Measurements from ENCODE around the gene AIFM3. TPM values are rescaled to one million over a fixed set of nuclear protein-coding genes. Genes with fewer than 3 reads are reported as not detected.

Gene AIFM3
- total RNA-seq, 1 experiment from 2014 or later, result 9.7 TPM

- H3K4me2 ChIP-seq (ENCODE audit: low read length), result no peak overlapping the region
- no peak for TF ChIP-seq EZH2 (IDR thresholded peaks at IDR 0.05)
- TF ChIP-seq, protein P1, sequence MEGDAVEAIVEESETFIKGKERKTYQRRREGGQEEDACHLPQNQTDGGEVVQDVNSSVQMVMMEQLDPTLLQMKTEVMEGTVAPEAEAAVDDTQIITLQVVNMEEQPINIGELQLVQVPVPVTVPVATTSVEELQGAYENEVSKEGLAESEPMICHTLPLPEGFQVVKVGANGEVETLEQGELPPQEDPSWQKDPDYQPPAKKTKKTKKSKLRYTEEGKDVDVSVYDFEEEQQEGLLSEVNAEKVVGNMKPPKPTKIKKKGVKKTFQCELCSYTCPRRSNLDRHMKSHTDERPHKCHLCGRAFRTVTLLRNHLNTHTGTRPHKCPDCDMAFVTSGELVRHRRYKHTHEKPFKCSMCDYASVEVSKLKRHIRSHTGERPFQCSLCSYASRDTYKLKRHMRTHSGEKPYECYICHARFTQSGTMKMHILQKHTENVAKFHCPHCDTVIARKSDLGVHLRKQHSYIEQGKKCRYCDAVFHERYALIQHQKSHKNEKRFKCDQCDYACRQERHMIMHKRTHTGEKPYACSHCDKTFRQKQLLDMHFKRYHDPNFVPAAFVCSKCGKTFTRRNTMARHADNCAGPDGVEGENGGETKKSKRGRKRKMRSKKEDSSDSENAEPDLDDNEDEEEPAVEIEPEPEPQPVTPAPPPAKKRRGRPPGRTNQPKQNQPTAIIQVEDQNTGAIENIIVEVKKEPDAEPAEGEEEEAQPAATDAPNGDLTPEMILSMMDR (IDR thresholded peaks at IDR 0.05 in 2 of 3, conservative IDR thresholded peaks at IDR 0.05 in 1 of 3; ENCODE audit: borderline replicate concordance in 1 of 3, insufficient read depth in 1 of 3, low read depth in 2 of 3, low read length in 2 of 3), result no peak
- TF ChIP-seq YY1 (IDR thresholded peaks at IDR 0.05; ENCODE audit: extremely low read depth, insufficient replicate concordance, low read depth, low read length), result no peak
- no peak for TF ChIP-seq POLR2AphosphoS5 (IDR thresholded peaks at IDR 0.05; ENCODE audit: low read depth, low read length)
- TF ChIP-seq RAD21 (IDR thresholded peaks at IDR 0.05; ENCODE audit: low read depth), result no peak
- no peak for TF ChIP-seq ELF1 (IDR thresholded peaks at IDR 0.05; ENCODE audit: borderline replicate concordance, low read depth)
- no peak for TF ChIP-seq ZBTB33 (IDR thresholded peaks at IDR 0.05; ENCODE audit: extremely low read depth, insufficient replicate concordance, low read length)
- no peak for TF ChIP-seq CEBPB (IDR thresholded peaks at IDR 0.05; ENCODE audit: low read depth)
- no peak for TF ChIP-seq POLR2A (IDR thresholded peaks at IDR 0.05; ENCODE audit: borderline replicate concordance, extremely low read depth, insufficient read depth, insufficient read length)
- no peak for TF ChIP-seq ATF3 (IDR thresholded peaks at IDR 0.05)
- no peak for TF ChIP-seq EZH2phosphoT487 (IDR thresholded peaks at IDR 0.05; ENCODE audit: borderline replicate concordance)
- no peak for TF ChIP-seq SIN3A (IDR thresholded peaks at IDR 0.05; ENCODE audit: low read depth)
- no peak for TF ChIP-seq FOSL1 (IDR thresholded peaks at IDR 0.05; ENCODE audit: low read depth)
- TF ChIP-seq SP1 (IDR thresholded peaks at IDR 0.05; ENCODE audit: low read depth), result no peak
- TF ChIP-seq EGR1 (IDR thresholded peaks at IDR 0.05; ENCODE audit: low read depth), result no peak
- TF ChIP-seq REST (IDR thresholded peaks at IDR 0.05; ENCODE audit: low read depth), result no peak
- no peaks in the 10 kb centered on the region for H3K36me3 ChIP-seq (ENCODE audit: control insufficient read depth in 1 of 2, insufficient read depth in 2 of 2, low read length in 2 of 2)
- no peak overlapping the region for H3K27ac ChIP-seq (ENCODE audit: low read depth, low read length)
- no peak overlapping the region for H2AFZ ChIP-seq (ENCODE audit: low read depth, low read length, poor library complexity, severe bottlenecking)
- H3K9ac ChIP-seq (ENCODE audit: low read length), result no peak overlapping the region
- ATAC-seq, result no peak
- ChIA-PET CTCF (interaction anchor here (1.2 kb wide), 1 partner anchor 18 kb away, joined by 3 read pairs; no protein-coding TSS in a partner anchor), RAD21 (ENCODE audit: low non-redundant PET in 1 of 2, low total read pairs in 2 of 2, uncharacterized antibody in 2 of 2, unreplicated experiment in 2 of 2) (interaction anchor here in 1 of 2 experiments (0.7 kb wide), 1 partner anchor 88 kb away, joined by 3 read pairs; no protein-coding TSS in a partner anchor), POLR2A (interaction anchor here (1.1 kb wide), 1 partner anchor 8 kb away, joined by 6 read pairs; the partner anchor contains the start of gene LZTR1)
- no peaks in the 10 kb centered on the region for H3K27me3 ChIP-seq (ENCODE audit: insufficient read depth, low read length)
- H3K4me3 ChIP-seq (replicated peaks in 1 of 2; ENCODE audit: low read depth in 1 of 2, low read length in 2 of 2), result no peak overlapping the region
- H3K4me1 ChIP-seq (ENCODE audit: control insufficient read depth in 1 of 2, insufficient read depth in 2 of 2, low read length in 2 of 2), result peaks cover 0 to 4% of the 10 kb centered on the region in 2 experiments; a peak in 1 of 4 replicates
- no TSS peak for BruUV-seq (replicated peaks)
- no peaks in the 10 kb centered on the region for H3K9me2 ChIP-seq (ENCODE audit: insufficient read depth)
- H4K20me1 ChIP-seq (ENCODE audit: insufficient read depth), result no peaks in the 10 kb centered on the region
- peaks cover 2 to 6% of the 10 kb centered on the region in 2 experiments; a peak in 1 of 4 replicates for H3K9me3 ChIP-seq (ENCODE audit: control insufficient read depth in 1 of 2, insufficient read depth in 1 of 2, low read depth in 1 of 2, low read length in 2 of 2)
- DNase-seq (ENCODE audit: low read depth, low spot score), result no peak
- intact Hi-C loops (cut with micrococcal nuclease), result no loop called here
- no peaks in the 10 kb centered on the region for H3K79me2 ChIP-seq (ENCODE audit: insufficient read depth, low read length)
Measured at GRCh38 chr22:20973634-20974286, 6.7 kb downstream of the AIFM3 start.
